Prostate gland (tissue), 2 donors: ENCODE measurements around the gene DPY30. TPM values are rescaled to one million over a fixed set of nuclear protein-coding genes. Genes with fewer than 3 reads are reported as not detected.
"Not testable (repeated sequence)": the region's sequence is repeated elsewhere in the genome, so short reads cannot be mapped to it uniquely, and the experiment has no call there.

Experiments
- DNase-seq: peaks from one replicate; pipeline ENCODE4 v3.0.0-alpha.2; 2019; ENCODE audit warnings: low spot score
- H3K27ac ChIP-seq, 2 donors: fragments of 200-600 bp; sonication (generic); 2 replicates each; pipeline ENCODE4 v1.5.1; 2017 to 2019
- H3K27me3 ChIP-seq: fragments of 200-600 bp; sonication (generic); replicated peaks from 2 replicates; pipeline ENCODE4 v1.5.1; 2019; ENCODE audit not compliant: insufficient read depth
- H3K36me3 ChIP-seq, 2 donors: fragments of 200-600 bp; sonication (generic); 1 replicate in 1 of 2; 2 replicates in 1 of 2; pipeline versions ENCODE4 v1.5.1 to v1.8.1; 2017 to 2019
- H3K4me1 ChIP-seq: fragments of 200-600 bp; sonication (generic); replicated peaks from 2 replicates; pipeline ENCODE4 v1.5.1; 2019
- H3K4me3 ChIP-seq, 2 donors: fragments of 200-600 bp; sonication (generic); 2 replicates each; pipeline ENCODE4 v1.5.1; 2017 to 2019
- H3K9me3 ChIP-seq: fragments of 200-600 bp; sonication (generic); 2 replicates; pipeline ENCODE4 v1.5.1; 2017
- CTCF ChIP-seq, 4 experiments: fragments of 200-600 bp in 2 of 4; fragments of 450-650 bp in 2 of 4; sonication (generic) in 2 of 4; IDR thresholded peaks; 1 replicate in 3 of 4; 2 replicates in 1 of 4; pipeline ENCODE4 v1.5.1; 2016 to 2019; ENCODE audit warnings: antibody characterized with exemption in 4 of 4, mild to moderate bottlenecking in 2 of 4, moderate library complexity in 2 of 4
- POLR2A ChIP-seq: fragments of 450-650 bp; IDR thresholded peaks from one replicate; pipeline ENCODE4 v1.6.1; 2016; ENCODE audit warnings: antibody characterized with exemption, mild to moderate bottlenecking
- POLR2AphosphoS5 ChIP-seq: sonication (generic); formaldehyde crosslinking; IDR thresholded peaks from one replicate; pipeline ENCODE4 v1.6.1; 2017; ENCODE audit warnings: antibody characterized with exemption
- WGBS: methylation state at CpG from one replicate; pipeline ENCODE4 v1.1.5; 2018; 5-methylcytosine and 5-hydroxymethylcytosine counted together
- intact Hi-C: fragments of 100-400 bp; cut with DNase I; formaldehyde crosslinking; loops from one replicate; pipeline ENCODE4 v1.14.2; 2022
- total RNA-seq, 2 donors: library from RNA; depleted of rRNA; stranded (reverse); fragments of >200 nt; gene quantifications; one replicate each; pipeline ENCODE4 v1.1.0, GENCODE V29; 2016

The DPY30 gene
- total RNA-seq, 2 donors from 2014 or later, result 36.5 to 93.3 TPM

DNA sequence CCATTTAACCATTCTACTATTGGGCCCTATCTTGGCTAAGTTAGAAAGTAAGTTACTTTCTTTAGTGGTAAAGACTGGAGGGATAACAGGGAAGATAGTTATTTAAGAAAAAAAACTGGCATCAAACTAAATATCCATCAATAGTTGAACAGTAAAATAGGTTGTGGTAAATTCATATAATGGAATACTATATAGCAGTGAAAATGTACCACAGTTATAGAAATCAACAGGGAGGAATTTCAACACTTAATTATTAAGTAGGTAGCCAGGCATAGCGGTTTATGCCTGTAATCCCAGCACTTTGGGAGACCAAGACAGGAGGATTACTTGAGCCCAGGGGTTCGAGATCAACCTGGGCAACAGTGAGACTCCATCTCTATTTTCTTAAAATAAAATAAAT, 20.7 kb upstream of the DPY30 start:
- 96% methylated on average over 2 of the region's 2 CpGs for WGBS
- intact Hi-C loops, result no loop called here
- H3K36me3 ChIP-seq, result no peaks in the 10 kb centered on the region
- TF ChIP-seq CTCF (IDR thresholded peaks at IDR 0.05) (no peak), POLR2A (no peak), POLR2AphosphoS5 (no peak)
- H3K9me3 ChIP-seq, result no peaks in the 10 kb centered on the region
- no peaks in the 10 kb centered on the region for H3K4me1 ChIP-seq
- no peak overlapping the region for H3K27ac ChIP-seq
- no peak overlapping the region for H3K4me3 ChIP-seq
- DNase-seq, result no peak
- no peaks in the 10 kb centered on the region for H3K27me3 ChIP-seq

- no peaks in the 10 kb centered on the region for H3K9me3 ChIP-seq
- no peak for DNase-seq
- H3K27me3 ChIP-seq, result no peaks in the 10 kb centered on the region
- H3K36me3 ChIP-seq, result no peaks in the 10 kb centered on the region
- H3K4me1 ChIP-seq, result no peaks in the 10 kb centered on the region
- intact Hi-C loops, result no loop called here
- no peak overlapping the region for H3K4me3 ChIP-seq
- no peak overlapping the region for H3K27ac ChIP-seq
- WGBS, result 91% methylated on average over 2 of the region's 2 CpGs
- no peak for TF ChIP-seq POLR2A
- TF ChIP-seq CTCF (IDR thresholded peaks at IDR 0.05), result no peak
- no peak for TF ChIP-seq POLR2AphosphoS5
Measured at GRCh38 chr2:32058130-32058529, 18.5 kb upstream of the DPY30 start.

- intact Hi-C loops, H3K27ac ChIP-seq, H3K27me3 ChIP-seq, H3K4me3 ChIP-seq, H3K4me1 ChIP-seq, H3K36me3 ChIP-seq, H3K9me3 ChIP-seq, DNase-seq: not testable (repeated sequence)
- WGBS, result 67% methylated on average over 3 of the region's 3 CpGs
Measured at GRCh38 chr2:32054583-32054982, 15.0 kb upstream of the DPY30 start.

DNA sequence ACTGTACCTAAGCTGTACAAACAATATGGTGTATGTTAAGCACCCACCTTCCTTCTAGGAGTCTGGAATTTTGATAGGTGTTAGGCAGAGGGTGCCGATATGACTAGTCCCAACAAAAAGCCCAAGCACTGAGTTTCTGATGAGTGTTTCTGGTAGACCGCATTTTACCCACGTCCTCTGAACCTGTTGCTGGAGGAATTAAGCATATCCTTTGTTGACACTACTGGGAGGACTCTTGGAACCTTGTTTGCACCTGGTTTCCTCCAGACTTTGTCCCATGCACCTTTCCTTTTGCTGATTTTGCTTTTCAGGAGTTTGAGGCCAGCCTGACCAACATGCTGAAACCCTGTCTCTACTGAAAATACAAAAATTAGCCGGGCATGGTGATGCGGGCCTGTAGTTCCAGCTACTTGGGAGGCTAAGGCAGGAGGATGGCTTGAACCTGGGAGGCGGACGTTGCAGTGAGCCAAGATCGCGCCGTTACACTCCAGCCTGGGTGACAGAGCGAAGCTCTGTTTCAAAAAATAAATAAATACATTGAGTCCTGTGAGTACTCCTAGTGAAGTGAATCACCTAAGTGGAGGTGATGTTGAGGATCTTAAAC, 12.3 kb upstream of the DPY30 start:
- intact Hi-C loops, result no loop called here
- H3K4me1 ChIP-seq, result no peaks in the 10 kb centered on the region
- no peaks in the 10 kb centered on the region for H3K9me3 ChIP-seq
- no peak for DNase-seq
- no peak for TF ChIP-seq CTCF (IDR thresholded peaks at IDR 0.05)
- no peak for TF ChIP-seq POLR2A
- TF ChIP-seq POLR2AphosphoS5, result no peak
- H3K36me3 ChIP-seq, result no peaks in the 10 kb centered on the region
- no peak overlapping the region for H3K4me3 ChIP-seq
- no peaks in the 10 kb centered on the region for H3K27me3 ChIP-seq
- WGBS, result 90% methylated on average over 11 of the region's 11 CpGs
- no peak overlapping the region for H3K27ac ChIP-seq

- H3K36me3 ChIP-seq, result no peaks in the 10 kb centered on the region
- H3K4me1 ChIP-seq, result no peaks in the 10 kb centered on the region
- no peak overlapping the region for H3K4me3 ChIP-seq
- no peak overlapping the region for H3K27ac ChIP-seq
- H3K9me3 ChIP-seq, result no peaks in the 10 kb centered on the region
- intact Hi-C loops, result no loop called here
- no peak for DNase-seq
- WGBS, result 78% methylated on average over 7 of the region's 7 CpGs
- H3K27me3 ChIP-seq, result no peaks in the 10 kb centered on the region
- TF ChIP-seq POLR2AphosphoS5 (no peak), CTCF (IDR thresholded peaks at IDR 0.05) (no peak), POLR2A (no peak)
Measured at GRCh38 chr2:32043561-32043960, 4.0 kb upstream of the DPY30 start.

DNA sequence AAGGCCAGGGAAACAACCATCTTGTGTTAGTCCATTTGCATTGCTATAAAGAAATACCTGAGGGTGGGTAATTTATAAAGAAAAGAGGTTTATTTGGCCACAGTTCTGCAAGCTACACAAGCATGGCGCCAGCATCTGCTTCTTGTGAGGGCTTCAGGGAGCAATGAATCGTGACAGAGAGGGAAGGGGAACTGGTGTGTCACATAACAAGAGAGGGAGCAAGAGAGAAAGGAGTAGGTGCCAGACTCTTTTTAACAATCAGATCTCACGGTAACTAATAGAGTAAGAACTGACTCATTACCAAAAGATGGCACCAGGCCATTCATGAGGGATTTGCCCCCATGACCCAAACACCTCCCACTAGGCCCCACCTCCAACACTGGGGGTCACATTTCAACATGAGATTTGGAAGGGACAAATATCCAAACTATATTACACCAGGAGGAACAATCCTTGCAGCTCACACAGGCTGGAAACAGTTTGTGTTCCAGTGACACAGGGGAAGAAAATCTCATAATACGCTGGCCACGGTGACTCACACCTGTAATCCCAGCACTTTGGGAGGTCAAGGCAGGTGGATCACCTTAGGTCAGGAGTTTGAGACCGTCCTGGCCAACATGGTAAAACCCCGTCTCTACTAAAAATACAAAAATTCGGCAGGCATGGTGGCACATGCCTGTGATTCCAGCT, 5.3 kb downstream of the DPY30 start:
- intact Hi-C loops, DNase-seq, H3K27ac ChIP-seq, H3K4me3 ChIP-seq, H3K27me3 ChIP-seq, H3K9me3 ChIP-seq, H3K36me3 ChIP-seq, H3K4me1 ChIP-seq: not testable (repeated sequence)
- 88% methylated on average over 8 of the region's 8 CpGs for WGBS

DNA sequence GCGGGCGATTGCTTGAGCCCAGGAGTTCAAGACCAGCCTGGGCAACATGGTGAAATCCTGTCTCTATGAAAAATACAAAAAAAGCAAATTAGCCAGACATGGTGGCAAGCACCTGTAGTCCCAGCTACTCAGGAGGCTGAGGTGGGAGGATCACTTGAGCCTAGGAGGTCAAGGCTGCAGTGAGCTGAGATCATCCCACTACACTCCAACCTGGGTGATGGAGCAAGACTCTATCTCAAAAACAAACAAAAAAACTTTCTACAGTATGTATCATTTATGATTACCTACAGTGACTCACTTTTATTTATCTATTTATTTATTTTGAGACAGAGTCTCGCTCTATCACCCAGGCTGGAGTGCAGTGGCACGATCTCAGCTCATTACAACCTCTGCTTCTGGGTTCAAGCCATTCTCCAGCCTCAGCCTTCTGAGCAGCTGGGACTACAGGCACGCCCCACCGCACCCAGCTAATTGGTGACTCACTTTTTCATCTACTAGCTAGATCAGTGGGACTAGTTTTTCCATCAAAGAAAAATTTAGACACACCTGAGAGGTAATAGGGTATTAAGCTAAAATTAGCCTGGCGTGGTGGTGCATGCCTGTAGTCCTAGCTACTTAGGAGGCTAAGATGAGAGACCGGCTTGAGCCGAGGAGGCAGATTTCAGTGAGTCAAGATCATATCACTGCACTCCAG, 20.7 kb downstream of the DPY30 start:
- not testable (repeated sequence) for H3K4me3 ChIP-seq, DNase-seq

More for the DNA sequence above, 20.7 kb downstream of the DPY30 start:
- intact Hi-C loops, result loop anchor here (10.0 kb wide), 1 partner anchor 784 kb away; the partner anchor contains the start of gene EHD3
- H3K9me3 ChIP-seq, H3K4me1 ChIP-seq, H3K36me3 ChIP-seq, H3K27ac ChIP-seq, H3K27me3 ChIP-seq: not testable (repeated sequence)
- 97% methylated on average over 9 of the region's 9 CpGs for WGBS
